ENCODE results near the gene HOXB3.

GRCh38 chr17:48530887-48531272, 59.2 kb downstream of the HOXB3 start, which contains the start of gene HOXB1:
- TF ChIP-seq CTCF (tag by site-specific recombination; IDR thresholded peaks at IDR 0.05) (no peak), ZNF18 (tag by site-specific recombination; IDR thresholded peaks at IDR 0.05) (no peak)

Data from HEK293 (cell line).